Activated T-cell treated with anti-CD3 and anti-CD28 coated beads, Interleukin-2, amount 50 U/mL, for 1 hour (primary cell): ENCODE results near the gene SMAD1.

Source experiments
- DNase-seq: peaks from one replicate; pipeline ENCODE4 v3.0.0-alpha.2; 2020

Gene SMAD1

DNA sequence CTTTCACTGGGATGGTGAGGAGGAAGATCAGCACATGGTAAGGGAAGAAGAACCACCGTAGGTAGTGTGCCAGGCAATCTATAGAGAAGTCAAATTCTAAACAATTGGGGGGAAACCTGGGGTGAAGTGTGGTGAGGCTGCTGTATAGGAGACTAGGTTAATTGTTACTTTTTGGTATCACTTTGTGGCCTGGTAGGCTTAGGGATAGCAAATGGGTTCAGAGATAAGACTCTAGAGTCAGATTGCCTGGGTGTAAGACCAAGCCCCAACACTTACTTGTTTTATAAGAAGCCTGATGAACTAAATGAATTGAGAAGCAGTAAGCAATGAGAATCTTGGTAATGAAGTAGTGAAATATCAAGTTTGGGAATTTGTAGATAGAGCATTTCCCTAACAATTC is 8.7 kb downstream of the SMAD1 start:
- no peak for DNase-seq

- DNase-seq: no peak
Observed at GRCh38 chr4:145490796-145491195, 9.1 kb downstream of the SMAD1 start.

- DNase-seq: no peak
Observed at GRCh38 chr4:145492376-145492775, 10.7 kb downstream of the SMAD1 start.

DNA sequence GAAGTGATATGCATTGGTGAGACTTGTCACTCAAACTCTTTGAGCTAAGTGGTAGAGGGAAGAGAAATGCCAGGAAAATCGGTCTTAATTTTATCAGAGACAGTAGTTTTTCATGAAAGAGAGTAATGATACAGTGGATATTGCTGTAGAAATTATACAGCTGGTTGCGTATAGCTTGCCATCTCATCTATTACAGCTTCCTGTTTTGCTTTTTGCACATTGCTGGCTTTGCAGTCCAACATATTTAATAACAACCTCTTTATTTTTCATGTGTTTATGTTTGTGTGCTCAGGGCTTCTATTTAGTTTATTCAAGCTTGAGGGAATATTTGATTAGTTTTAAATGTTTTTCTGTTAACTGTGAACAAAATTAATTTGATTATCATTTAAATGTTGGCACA is 11.5 kb downstream of the SMAD1 start:
- no peak for DNase-seq

- DNase-seq: no peak
Observed at GRCh38 chr4:145494666-145495270, 13.1 kb downstream of the SMAD1 start.

- no peak for DNase-seq
Observed at GRCh38 chr4:145496292-145496691, 14.6 kb downstream of the SMAD1 start.

GRCh38 chr4:145497199-145498149 is 15.8 kb downstream of the SMAD1 start:
- DNase-seq: no peak

GRCh38 chr4:145498430-145498829 is 16.8 kb downstream of the SMAD1 start:
- no peak for DNase-seq

DNA sequence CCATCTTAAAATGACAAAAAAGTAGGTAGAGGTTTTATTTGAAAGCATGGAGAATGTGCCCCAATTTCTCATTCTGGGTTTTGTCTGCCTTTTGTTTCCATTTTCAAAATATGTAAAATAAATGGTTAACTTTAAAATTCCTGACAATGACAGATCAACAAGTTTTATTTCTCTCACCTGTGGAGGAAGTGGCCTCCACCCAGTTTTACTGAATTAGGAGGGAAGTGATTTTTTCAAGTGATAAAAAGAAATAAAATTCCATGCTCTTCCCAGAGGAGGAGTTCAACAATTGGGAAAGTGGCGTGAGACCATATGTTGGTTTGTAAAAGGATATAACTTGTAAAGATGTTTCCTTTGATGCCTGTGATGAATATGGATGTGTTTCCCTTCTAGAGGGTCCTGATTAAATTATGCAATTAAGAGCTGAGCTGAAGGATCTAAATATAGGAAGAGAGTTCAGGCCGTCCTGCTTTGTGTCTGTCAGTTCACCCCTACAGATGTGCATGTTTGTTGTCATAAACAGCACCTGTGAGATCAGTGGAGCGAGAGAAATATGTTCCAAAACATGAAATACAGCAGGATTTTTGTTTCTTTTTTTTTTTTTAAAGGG is 19.5 kb downstream of the SMAD1 start:
- no peak for DNase-seq

DNA sequence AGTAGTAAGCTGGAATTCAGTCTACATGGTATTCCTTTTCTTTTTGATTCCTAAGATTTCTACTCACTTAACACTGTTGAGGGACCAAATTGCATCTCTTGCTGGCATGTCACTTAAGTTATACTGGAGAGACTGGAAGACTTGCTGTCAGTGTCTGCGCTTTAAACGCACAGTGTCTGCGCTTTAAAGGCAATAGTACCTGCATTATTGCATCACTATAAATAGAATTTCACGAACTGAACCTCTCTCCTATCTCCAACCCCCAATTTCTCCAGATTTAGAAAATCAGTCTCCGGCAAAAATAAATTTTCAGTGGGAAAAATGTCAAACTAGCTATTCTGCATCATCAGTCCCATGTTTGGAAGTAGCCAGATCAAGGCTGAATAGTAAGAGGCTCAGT is 21.2 kb downstream of the SMAD1 start:
- DNase-seq: no peak

DNA sequence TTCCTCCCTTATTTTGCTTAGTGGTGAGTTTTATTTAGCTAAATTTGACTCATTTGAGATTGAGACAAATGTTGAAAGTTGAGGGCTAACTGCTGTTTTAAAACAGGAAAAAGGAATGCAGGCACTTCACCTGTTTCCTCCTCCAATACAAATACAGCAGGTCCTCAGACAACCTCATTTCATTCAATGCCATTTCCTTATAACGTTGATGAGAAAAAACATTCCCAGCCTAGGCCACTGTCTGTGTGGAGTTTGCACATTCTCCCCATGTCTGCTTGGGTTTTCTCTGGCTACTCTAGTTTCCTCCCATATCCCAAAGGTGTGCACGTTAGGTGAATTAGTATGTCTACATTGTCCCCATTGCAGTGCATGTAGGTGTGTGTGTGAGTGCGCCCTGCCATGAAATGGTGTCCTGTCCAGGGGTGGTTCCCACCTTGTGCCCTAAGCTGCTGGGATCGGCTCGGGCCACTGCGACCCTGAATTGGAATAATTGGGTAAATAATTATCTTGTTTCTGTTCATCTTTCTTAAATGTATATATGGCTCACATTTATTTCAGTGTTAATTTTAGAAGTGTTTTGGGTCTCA is 21.9 kb downstream of the SMAD1 start:
- DNase-seq: no peak

GRCh38 chr4:145505995-145506394 is 24.3 kb downstream of the SMAD1 start:
- no peak for DNase-seq

DNA sequence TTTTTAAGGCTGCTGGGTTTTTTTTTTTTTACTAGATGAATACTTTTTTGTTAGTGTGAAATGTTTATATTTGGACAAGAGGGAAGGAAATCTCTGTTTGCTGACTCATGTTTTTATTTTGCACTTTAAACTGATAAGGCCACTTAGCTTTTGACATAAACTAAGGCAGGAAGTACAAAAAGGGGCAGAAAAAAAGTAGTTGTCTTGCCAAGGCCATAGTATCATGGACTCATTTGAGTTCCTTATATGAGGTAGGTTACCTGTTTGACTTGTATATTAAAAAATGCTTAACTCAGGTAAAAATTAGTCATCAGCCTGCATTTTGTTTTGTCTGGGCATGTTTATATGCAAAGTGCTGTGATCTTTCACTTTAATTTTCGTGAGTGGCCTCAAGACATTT is 26.0 kb downstream of the SMAD1 start:
- DNase-seq: no peak

GRCh38 chr4:145511913-145512522 is 30.4 kb downstream of the SMAD1 start:
- no peak for DNase-seq

DNA sequence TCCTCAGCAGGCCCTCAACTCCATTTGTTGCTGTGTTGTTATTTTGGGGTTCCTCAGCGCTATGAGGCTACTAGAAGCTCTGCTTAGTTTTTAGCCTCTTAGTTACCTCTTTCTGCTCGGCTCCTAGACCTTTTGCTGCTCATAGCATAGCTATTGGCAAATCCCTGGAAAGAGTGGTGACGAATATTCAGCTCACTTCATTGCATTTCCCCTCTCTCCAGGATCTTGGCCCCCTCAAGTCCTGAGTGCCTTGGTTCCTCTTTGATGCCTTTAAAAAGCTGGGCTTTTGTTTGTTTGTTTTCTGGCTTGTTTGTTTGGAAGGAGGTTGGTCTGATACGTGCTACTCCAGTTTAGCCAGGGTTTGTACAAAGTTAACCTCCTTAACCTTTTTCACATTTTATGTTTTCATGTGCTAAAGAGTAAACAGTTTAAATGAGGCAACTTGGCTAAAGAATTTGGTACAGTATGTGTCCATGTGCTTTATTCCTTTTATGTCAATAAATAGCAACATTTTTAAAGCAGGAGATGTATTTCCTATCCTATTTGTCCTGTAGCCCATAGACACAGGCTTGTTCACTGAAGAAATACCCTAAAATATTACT is 31.5 kb downstream of the SMAD1 start:
- DNase-seq: no peak

GRCh38 chr4:145520172-145520571 is 38.5 kb downstream of the SMAD1 start:
- no peak for DNase-seq

DNA sequence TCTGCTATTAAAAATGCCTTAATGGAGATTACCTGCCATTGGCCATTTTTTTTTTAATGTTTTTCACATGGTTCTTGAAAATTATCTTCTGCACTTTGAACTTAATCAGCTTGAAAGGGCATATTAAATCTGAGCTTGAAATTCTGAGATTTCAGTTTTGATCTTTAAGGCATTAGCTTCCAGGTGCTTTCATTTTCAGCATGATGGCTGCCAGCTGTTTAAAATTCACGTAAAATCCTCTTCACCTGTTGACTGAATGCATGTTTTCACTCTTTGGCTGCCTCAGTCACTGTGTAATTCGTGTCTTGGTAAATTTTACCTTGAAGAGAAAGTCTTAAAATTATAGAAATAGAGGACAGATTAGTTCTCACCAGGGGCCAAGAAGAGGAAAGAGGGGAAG is 39.6 kb downstream of the SMAD1 start:
- no peak for DNase-seq

DNA sequence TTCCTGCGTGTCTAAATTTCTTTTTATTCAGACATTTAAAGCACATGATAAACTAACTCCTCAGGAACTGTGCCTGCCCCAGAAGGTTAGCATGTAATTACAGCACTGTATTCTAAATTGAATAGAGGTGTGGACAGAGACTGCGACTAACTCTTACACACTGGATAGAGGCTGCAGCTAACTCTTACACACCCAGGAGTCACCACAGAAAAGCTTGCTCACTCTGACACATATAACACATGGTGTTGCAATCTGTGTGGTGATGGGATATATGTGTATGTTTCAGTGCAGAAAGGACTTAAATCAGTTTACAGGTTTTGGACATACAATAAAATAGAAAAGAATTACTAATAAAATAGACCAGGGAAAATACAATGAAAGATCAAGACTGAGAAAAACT is 41.5 kb downstream of the SMAD1 start:
- DNase-seq: no peak

- no peak for DNase-seq
Observed at GRCh38 chr4:145524552-145524951, 42.9 kb downstream of the SMAD1 start.

- DNase-seq: no peak
Observed at GRCh38 chr4:145525291-145525740, 43.7 kb downstream of the SMAD1 start.

- no peak for DNase-seq
Observed at GRCh38 chr4:145527773-145528172, 46.1 kb downstream of the SMAD1 start.

DNA sequence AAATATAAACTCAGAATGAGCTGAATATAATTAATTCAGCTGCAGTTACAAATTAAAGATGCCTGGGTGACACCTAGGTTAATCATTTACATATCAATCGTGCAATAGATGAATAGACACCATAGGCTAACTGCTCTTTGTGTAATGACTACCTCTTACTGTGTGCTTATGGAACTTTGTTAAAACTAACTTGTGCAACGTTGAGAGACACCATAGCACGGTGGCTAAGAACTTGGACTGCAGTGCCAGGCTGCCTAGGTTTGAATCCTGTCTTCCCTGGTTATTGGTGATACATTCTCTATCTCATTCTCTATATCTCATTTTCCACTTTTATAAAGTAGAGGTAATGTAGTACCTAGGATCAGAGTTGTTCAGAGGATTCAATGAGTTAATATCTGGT is 46.9 kb downstream of the SMAD1 start:
- no peak for DNase-seq

DNA sequence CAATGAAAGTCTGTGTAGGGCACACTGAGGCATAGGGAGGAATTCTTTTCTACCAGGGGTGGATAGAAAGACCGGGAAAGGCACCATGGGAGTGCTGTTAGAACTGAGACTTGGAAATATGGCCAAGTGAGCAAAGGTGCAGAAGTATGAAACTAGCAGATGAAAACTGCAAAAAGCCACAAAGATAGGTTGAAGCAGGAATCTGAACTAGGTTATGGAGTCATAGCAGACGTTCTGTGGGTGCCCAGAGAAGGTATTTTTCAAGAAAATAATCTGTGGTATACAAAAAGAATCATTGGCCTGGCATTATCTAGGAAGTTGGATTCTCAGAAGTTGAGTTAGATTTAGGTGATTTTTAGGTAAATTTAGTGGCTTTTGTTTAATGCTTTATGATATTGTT is 48.5 kb downstream of the SMAD1 start:
- no peak for DNase-seq
